Ishikawa (cell line): ENCODE results near the gene DMWD.

ENCODE experiments used
- CEBPB ChIP-seq: IDR thresholded peaks from 2 replicates; pipeline ENCODE4 v1.6.1; 2012
- CREB1 ChIP-seq: IDR thresholded peaks from 2 replicates; pipeline ENCODE4 v1.6.1; 2012; ENCODE audit warnings: low read depth
- EGR1 ChIP-seq: IDR thresholded peaks from 2 replicates; pipeline ENCODE4 v1.6.1; 2012
- EP300 ChIP-seq: IDR thresholded peaks from 2 replicates; pipeline ENCODE4 v1.6.1; 2012; ENCODE audit warnings: borderline replicate concordance
- FOXM1 ChIP-seq: IDR thresholded peaks from 2 replicates; pipeline ENCODE4 v1.6.1; 2012; ENCODE audit warnings: low read depth, borderline replicate concordance
- NFIC ChIP-seq: IDR thresholded peaks from 2 replicates; pipeline ENCODE4 v1.6.1; 2012
- RAD21 ChIP-seq: IDR thresholded peaks from 2 replicates; pipeline ENCODE4 v1.6.1; 2012; ENCODE audit warnings: low read depth
- TAF1 ChIP-seq: IDR thresholded peaks from 2 replicates; pipeline ENCODE4 v1.6.1; 2012; ENCODE audit warnings: low read depth, mild to moderate bottlenecking
- TCF12 ChIP-seq: IDR thresholded peaks from 2 replicates; pipeline ENCODE4 v1.6.1; 2012; ENCODE audit warnings: low read depth
- TEAD4 ChIP-seq: IDR thresholded peaks from 2 replicates; pipeline ENCODE4 v1.6.1; 2012
- USF1 ChIP-seq: IDR thresholded peaks from 2 replicates; pipeline ENCODE4 v1.6.1; 2012
- YY1 ChIP-seq: IDR thresholded peaks from 2 replicates; pipeline ENCODE4 v1.6.1; 2012; ENCODE audit warnings: low read depth
- ZBTB7A ChIP-seq: IDR thresholded peaks from 2 replicates; pipeline ENCODE4 v1.6.1; 2012; ENCODE audit warnings: low read depth
- TF ChIP-seq, protein P1 (sequence below): IDR thresholded peaks from 2 replicates; pipeline ENCODE4 v1.6.1; 2012; ENCODE audit warnings: low read depth, mild to moderate bottlenecking
- TF ChIP-seq, protein P2 (sequence below): IDR thresholded peaks from 2 replicates; pipeline ENCODE4 v1.6.1; 2012

DMWD gene

GRCh38 chr19:45753548-45753947, 39.1 kb downstream of the DMWD start:
- TF ChIP-seq FOXM1 (no peak), TCF12 (no peak), USF1 (no peak), NFIC (no peak), ZBTB7A (no peak), EGR1 (no peak), TAF1 (no peak), EP300 (no peak)
- TF ChIP-seq, protein P1, sequence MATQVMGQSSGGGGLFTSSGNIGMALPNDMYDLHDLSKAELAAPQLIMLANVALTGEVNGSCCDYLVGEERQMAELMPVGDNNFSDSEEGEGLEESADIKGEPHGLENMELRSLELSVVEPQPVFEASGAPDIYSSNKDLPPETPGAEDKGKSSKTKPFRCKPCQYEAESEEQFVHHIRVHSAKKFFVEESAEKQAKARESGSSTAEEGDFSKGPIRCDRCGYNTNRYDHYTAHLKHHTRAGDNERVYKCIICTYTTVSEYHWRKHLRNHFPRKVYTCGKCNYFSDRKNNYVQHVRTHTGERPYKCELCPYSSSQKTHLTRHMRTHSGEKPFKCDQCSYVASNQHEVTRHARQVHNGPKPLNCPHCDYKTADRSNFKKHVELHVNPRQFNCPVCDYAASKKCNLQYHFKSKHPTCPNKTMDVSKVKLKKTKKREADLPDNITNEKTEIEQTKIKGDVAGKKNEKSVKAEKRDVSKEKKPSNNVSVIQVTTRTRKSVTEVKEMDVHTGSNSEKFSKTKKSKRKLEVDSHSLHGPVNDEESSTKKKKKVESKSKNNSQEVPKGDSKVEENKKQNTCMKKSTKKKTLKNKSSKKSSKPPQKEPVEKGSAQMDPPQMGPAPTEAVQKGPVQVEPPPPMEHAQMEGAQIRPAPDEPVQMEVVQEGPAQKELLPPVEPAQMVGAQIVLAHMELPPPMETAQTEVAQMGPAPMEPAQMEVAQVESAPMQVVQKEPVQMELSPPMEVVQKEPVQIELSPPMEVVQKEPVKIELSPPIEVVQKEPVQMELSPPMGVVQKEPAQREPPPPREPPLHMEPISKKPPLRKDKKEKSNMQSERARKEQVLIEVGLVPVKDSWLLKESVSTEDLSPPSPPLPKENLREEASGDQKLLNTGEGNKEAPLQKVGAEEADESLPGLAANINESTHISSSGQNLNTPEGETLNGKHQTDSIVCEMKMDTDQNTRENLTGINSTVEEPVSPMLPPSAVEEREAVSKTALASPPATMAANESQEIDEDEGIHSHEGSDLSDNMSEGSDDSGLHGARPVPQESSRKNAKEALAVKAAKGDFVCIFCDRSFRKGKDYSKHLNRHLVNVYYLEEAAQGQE, result no peak

DNA sequence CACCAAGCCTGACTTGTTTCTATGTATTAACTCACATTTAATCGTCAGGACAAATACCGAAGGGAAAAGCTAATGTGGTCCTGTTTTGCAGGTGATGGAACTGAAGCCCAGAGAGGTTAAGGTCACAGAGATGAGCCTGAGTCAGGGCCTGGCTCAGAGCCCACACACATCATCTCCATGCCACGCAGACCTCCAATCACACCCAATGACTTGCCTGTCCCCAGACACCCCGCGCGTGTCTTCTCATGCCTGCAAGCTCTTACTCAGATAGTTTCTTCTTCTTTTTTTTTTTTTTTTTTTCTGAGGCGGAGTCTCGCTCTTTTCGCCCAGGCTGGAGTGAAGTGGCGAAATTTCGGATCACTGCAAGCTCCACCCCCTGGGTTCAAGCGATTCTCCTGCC, 40.0 kb downstream of the DMWD start:
- TF ChIP-seq ZBTB7A (no peak), EP300 (no peak), USF1 (no peak), YY1 (no peak), FOXM1 (no peak), NFIC (no peak), RAD21 (no peak), EGR1 (no peak)
- TF ChIP-seq, protein P2, sequence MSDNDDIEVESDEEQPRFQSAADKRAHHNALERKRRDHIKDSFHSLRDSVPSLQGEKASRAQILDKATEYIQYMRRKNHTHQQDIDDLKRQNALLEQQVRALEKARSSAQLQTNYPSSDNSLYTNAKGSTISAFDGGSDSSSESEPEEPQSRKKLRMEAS, result no peak
- TF ChIP-seq, protein P1, result no peak

DNA sequence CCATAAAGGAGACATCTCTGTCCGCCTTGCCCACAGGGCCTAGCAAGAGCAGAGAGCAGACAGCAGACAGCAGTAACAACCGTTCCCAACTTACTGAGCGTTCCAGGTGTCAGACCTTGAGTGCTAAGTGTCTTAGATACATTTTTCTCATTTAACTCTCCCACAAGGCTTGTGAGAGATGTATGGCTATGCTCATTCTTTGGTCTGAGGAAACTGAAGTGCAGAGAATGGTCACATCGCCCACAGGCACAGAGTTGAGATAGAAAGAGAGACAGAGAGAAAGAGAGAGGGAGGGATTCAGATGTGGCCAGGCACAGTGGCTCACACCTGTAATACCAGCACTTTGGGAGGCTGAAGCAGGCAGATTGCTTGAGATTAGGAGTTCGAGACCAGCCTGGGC, 45.1 kb downstream of the DMWD start:
- TF ChIP-seq FOXM1 (no peak), YY1 (no peak), TCF12 (no peak), TEAD4 (no peak), EGR1 (no peak)
- TF ChIP-seq, protein P2, result no peak
- TF ChIP-seq, protein P1, result no peak

DNA sequence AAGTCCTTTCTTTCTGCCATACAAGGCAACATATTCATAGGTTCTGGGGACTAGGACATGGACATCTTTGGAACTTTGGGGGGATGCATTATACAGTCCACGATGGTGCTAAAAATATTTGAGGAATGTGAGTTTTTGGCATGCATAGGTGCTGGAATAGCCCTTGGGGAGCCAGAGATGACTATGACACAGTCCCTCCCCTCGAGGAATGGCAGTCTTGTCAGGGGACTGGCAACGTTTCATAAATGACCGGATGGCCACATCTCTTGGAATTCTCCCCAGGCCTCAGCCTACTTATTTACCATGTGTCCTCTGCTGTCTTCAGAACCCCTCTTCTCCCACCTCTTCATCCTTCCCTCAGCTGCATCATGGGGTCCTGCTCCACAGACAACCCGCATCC, 45.8 kb downstream of the DMWD start:
- TF ChIP-seq, protein P1, result no peak
- TF ChIP-seq EP300 (no peak), TCF12 (no peak), EGR1 (no peak), CREB1 (no peak), NFIC (no peak), RAD21 (no peak), CEBPB (no peak)
- TF ChIP-seq, protein P2, result no peak
